Neural progenitor cell (in vitro differentiated cells): ENCODE data around the gene PARVG. TPM values are rescaled to one million over a fixed set of nuclear protein-coding genes. Genes with fewer than 3 reads are reported as not detected.

Source experiments
- DNase-seq: peaks from one replicate; pipeline ENCODE4 v3.0.0-alpha.2; 2016; ENCODE audit warnings: low spot score
- H2AFZ ChIP-seq: fragments of 200-600 bp; sonication (generic); replicated peaks from 2 replicates; pipeline ENCODE4 v1.6.1; 2016; ENCODE audit warnings: antibody characterized with exemption
- H3F3A ChIP-seq: fragments of 200-600 bp; sonication (generic); 2 replicates; pipeline ENCODE4 v1.6.1; 2016; ENCODE audit warnings: antibody characterized with exemption, low read depth
- H3K27ac ChIP-seq: fragments of 200-600 bp; sonication (generic); 2 replicates; pipeline ENCODE4 v1.5.1; 2016; ENCODE audit warnings: mild to moderate bottlenecking
- H3K27me3 ChIP-seq: fragments of 200-600 bp; sonication (generic); 2 replicates; pipeline ENCODE4 v1.6.1; 2016; ENCODE audit warnings: mild to moderate bottlenecking, moderate library complexity
- H3K36me3 ChIP-seq: fragments of 200-600 bp; sonication (generic); 2 replicates; pipeline ENCODE4 v1.5.1; 2016
- H3K4me1 ChIP-seq: fragments of 200-600 bp; sonication (generic); 2 replicates; pipeline ENCODE4 v1.6.1; 2016; ENCODE audit warnings: mixed run types
- H3K4me2 ChIP-seq: fragments of 200-600 bp; sonication (generic); 2 replicates; pipeline ENCODE4 v1.6.1; 2016
- H3K4me3 ChIP-seq: fragments of 200-600 bp; sonication (generic); 2 replicates; pipeline ENCODE4 v1.5.1; 2016
- H3K79me2 ChIP-seq: fragments of 200-600 bp; sonication (generic); 2 replicates; pipeline ENCODE4 v1.6.1; 2016; ENCODE audit warnings: low read depth
- H3K9ac ChIP-seq: fragments of 200-600 bp; sonication (generic); 2 replicates; pipeline ENCODE4 v1.6.1; 2016
- H3K9me3 ChIP-seq: fragments of 200-600 bp; sonication (generic); 2 replicates; pipeline ENCODE4 v1.5.1; 2016; ENCODE audit warnings: low read depth
- H4K20me1 ChIP-seq: fragments of 200-600 bp; sonication (generic); 2 replicates; pipeline ENCODE4 v1.6.1; 2016; ENCODE audit warnings: low read depth
- H3K27ac Mint-ChIP-seq: 3 replicates; pipeline ENCODE4 v1.8.0; 2021; ENCODE audit warnings: mixed read lengths
- H3K27me3 Mint-ChIP-seq: 2 replicates; pipeline ENCODE4 v1.8.0; 2022; ENCODE audit warnings: low read depth, mild to moderate bottlenecking, inconsistent platforms, moderate library complexity, mixed read lengths; ENCODE audit not compliant: insufficient read depth
- H3K36me3 Mint-ChIP-seq: 3 replicates; pipeline ENCODE4 v1.8.0; 2021; ENCODE audit warnings: mixed read lengths
- H3K4me1 Mint-ChIP-seq: 3 replicates; pipeline ENCODE4 v1.8.0; 2021; ENCODE audit warnings: mixed read lengths
- H3K4me3 Mint-ChIP-seq: 3 replicates; pipeline ENCODE4 v1.8.0; 2021; ENCODE audit warnings: mild to moderate bottlenecking, moderate library complexity, mixed read lengths
- H3K9me3 Mint-ChIP-seq: 3 replicates; pipeline ENCODE4 v1.8.0; 2020; ENCODE audit warnings: mixed read lengths
- EZH2 ChIP-seq: fragments of 200-600 bp; sonication (generic); IDR thresholded peaks from 2 replicates; pipeline ENCODE4 v1.6.1; 2017; ENCODE audit warnings: antibody characterized with exemption, mild to moderate bottlenecking, moderate library complexity
- EZH2phosphoT487 ChIP-seq: fragments of 200-600 bp; sonication (generic); IDR thresholded peaks from 2 replicates; pipeline ENCODE4 v1.6.1; 2017; ENCODE audit warnings: antibody characterized with exemption
- total RNA-seq: library from RNA; depleted of rRNA; stranded (reverse); fragments of >200 nt; gene quantifications from 2 replicates; pipeline ENCODE4 v1.2.3, GENCODE V29; 2015; ENCODE audit warnings: low replicate concordance
- TF ChIP-seq, protein P1 (sequence below): fragments of 200-600 bp; sonication (generic); IDR thresholded peaks from 2 replicates; pipeline ENCODE4 v1.5.1; 2017; ENCODE audit warnings: antibody characterized with exemption, mild to moderate bottlenecking

Gene PARVG
- total RNA-seq, 1 donor from 2014 or later: not detected

DNA sequence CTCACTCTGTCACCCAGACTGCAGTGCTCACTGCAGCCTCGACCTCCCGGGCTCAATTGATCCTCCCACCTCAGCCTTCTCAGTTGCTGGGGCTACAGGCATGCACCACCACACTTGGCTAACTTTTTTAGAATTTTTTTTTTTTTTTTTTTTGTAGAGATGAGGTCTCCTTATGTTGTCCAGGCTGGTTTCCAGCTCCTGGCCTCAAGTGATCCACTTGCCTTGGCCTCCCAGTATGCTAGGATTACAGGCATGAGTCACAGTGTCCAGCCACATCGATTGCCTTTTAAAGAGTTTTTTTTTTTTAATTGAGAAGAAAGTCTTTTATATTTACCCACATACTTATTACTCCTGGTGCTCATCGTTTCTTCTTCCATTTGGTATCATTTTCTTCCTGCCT, 30.0 kb downstream of the PARVG start:
- Histone ChIP-seq H3F3A (no peaks in the 10 kb centered on the region), H3K36me3 (no peaks in the 10 kb centered on the region), H4K20me1 (no peaks in the 10 kb centered on the region), H3K9ac (no peak overlapping the region), H3K4me2 (no peak overlapping the region), H2AFZ (no peak overlapping the region), H3K4me1 (peaks cover 3% of the 10 kb centered on the region), H3K9me3 (no peaks in the 10 kb centered on the region), H3K27me3 (no peaks in the 10 kb centered on the region), H3K27ac (no peak overlapping the region), H3K79me2 (no peaks in the 10 kb centered on the region), H3K4me3 (no peak overlapping the region)
- TF ChIP-seq EZH2: no peak
- TF ChIP-seq EZH2phosphoT487: no peak
- TF ChIP-seq, protein P1, sequence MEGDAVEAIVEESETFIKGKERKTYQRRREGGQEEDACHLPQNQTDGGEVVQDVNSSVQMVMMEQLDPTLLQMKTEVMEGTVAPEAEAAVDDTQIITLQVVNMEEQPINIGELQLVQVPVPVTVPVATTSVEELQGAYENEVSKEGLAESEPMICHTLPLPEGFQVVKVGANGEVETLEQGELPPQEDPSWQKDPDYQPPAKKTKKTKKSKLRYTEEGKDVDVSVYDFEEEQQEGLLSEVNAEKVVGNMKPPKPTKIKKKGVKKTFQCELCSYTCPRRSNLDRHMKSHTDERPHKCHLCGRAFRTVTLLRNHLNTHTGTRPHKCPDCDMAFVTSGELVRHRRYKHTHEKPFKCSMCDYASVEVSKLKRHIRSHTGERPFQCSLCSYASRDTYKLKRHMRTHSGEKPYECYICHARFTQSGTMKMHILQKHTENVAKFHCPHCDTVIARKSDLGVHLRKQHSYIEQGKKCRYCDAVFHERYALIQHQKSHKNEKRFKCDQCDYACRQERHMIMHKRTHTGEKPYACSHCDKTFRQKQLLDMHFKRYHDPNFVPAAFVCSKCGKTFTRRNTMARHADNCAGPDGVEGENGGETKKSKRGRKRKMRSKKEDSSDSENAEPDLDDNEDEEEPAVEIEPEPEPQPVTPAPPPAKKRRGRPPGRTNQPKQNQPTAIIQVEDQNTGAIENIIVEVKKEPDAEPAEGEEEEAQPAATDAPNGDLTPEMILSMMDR: no peak
- Mint-ChIP-seq H3K36me3 (no peaks in the 10 kb centered on the region), H3K27me3 (peaks cover 5% of the 10 kb centered on the region), H3K4me1 (no peaks in the 10 kb centered on the region), H3K27ac (no peak overlapping the region), H3K9me3 (peaks cover 8% of the 10 kb centered on the region), H3K4me3 (no peak overlapping the region)
- no peak for DNase-seq

DNA sequence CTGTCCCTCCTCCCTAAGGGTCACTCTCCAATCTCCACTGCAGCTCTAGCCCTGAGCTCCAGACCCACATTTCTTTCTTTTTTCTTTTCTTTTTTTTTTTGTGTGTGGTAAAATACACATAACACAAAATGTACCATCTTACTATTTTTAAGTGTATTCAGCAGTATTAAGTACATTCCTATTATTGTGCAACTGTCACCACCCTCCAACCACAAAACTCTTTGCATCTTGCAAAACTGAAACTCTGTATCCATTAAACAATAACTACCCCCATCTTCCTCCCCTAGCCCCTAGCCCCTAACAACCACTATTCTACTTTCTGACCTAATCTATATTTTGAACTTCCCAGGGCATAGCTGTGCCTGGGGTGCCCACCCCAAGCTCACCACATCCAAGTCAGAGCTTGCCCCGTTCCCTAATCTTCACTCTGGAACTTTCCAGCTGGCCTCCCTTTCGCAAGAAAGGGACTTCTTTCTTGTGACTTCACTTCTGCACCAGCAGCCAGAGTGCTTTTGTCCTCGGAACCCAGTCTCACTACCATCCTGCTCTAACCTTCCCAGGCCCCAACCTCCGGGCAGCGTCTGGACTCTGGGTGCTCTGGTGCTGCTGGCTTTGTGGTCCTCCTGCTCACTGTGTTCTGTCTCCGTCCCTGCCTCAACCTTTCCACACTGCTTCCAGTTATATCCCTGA, 30.7 kb downstream of the PARVG start:
- Mint-ChIP-seq H3K4me1 (no peaks in the 10 kb centered on the region), H3K4me3 (no peak overlapping the region)

GRCh38 chr22:44211946-44212930, 31.5 kb downstream of the PARVG start:
- Histone ChIP-seq H4K20me1 (no peaks in the 10 kb centered on the region), H3K9me3 (no peaks in the 10 kb centered on the region), H3K9ac (no peak overlapping the region), H3K79me2 (no peaks in the 10 kb centered on the region), H3K4me1 (peaks cover 3% of the 10 kb centered on the region), H2AFZ (peak overlapping the region; percentile 75), H3K36me3 (no peaks in the 10 kb centered on the region), H3K4me3 (no peak overlapping the region), H3F3A (no peaks in the 10 kb centered on the region), H3K4me2 (no peak overlapping the region), H3K27ac (no peak overlapping the region), H3K27me3 (no peaks in the 10 kb centered on the region)
- no peak overlapping the region for H3K27ac Mint-ChIP-seq
- TF ChIP-seq EZH2phosphoT487 (no peak), EZH2 (no peak)
- TF ChIP-seq, protein P1: no peak
- peaks cover 10% of the 10 kb centered on the region for H3K9me3 Mint-ChIP-seq
- no peaks in the 10 kb centered on the region for H3K36me3 Mint-ChIP-seq
- peaks cover 5% of the 10 kb centered on the region for H3K27me3 Mint-ChIP-seq
- no peak overlapping the region for H3K4me3 Mint-ChIP-seq
- no peaks in the 10 kb centered on the region for H3K4me1 Mint-ChIP-seq
- DNase-seq: no peak

More for the DNA sequence above, 30.7 kb downstream of the PARVG start:
- TF ChIP-seq, protein P1: no peak
- TF ChIP-seq EZH2 (no peak), EZH2phosphoT487 (no peak)
- Histone ChIP-seq H3K27me3 (no peaks in the 10 kb centered on the region), H3F3A (no peaks in the 10 kb centered on the region), H3K27ac (no peak overlapping the region), H3K9ac (no peak overlapping the region), H3K4me2 (no peak overlapping the region), H3K4me1 (peaks cover 3% of the 10 kb centered on the region), H3K36me3 (no peaks in the 10 kb centered on the region), H4K20me1 (no peaks in the 10 kb centered on the region), H3K4me3 (no peak overlapping the region), H3K9me3 (no peaks in the 10 kb centered on the region), H3K79me2 (no peaks in the 10 kb centered on the region), H2AFZ (peak overlapping the region; percentile 75)
- H3K27ac Mint-ChIP-seq: no peak overlapping the region
- H3K9me3 Mint-ChIP-seq: peaks cover 10% of the 10 kb centered on the region
- H3K36me3 Mint-ChIP-seq: no peaks in the 10 kb centered on the region
- DNase-seq: no peak
- peaks cover 5% of the 10 kb centered on the region for H3K27me3 Mint-ChIP-seq
